GM12892 (cell line): ENCODE results near the gene ARHGEF16.

ENCODE experiments used
- DNase-seq: peaks from one replicate; pipeline ENCODE4 v3.0.0; 2011; ENCODE audit not compliant: insufficient read length
- FAIRE-seq: peaks from 2 replicates; lab custom pipeline; 2011; peaks lifted over from hg19 to GRCh38; lab: Jason Lieb, UNC
- POLR2A ChIP-seq: IDR thresholded peaks from 2 replicates; pipeline ENCODE4 v1.6.1; 2011; ENCODE audit warnings: low read depth, low read length, control low read depth
- POLR2AphosphoS5 ChIP-seq: IDR thresholded peaks from 2 replicates; pipeline ENCODE4 v1.6.1; 2011; ENCODE audit warnings: low read depth, low read length, control low read depth
- TAF1 ChIP-seq: IDR thresholded peaks from 2 replicates; pipeline ENCODE4 v1.6.1; 2011; ENCODE audit warnings: low read depth, mild to moderate bottlenecking, control low read depth, low read length, borderline replicate concordance

Gene ARHGEF16

DNA sequence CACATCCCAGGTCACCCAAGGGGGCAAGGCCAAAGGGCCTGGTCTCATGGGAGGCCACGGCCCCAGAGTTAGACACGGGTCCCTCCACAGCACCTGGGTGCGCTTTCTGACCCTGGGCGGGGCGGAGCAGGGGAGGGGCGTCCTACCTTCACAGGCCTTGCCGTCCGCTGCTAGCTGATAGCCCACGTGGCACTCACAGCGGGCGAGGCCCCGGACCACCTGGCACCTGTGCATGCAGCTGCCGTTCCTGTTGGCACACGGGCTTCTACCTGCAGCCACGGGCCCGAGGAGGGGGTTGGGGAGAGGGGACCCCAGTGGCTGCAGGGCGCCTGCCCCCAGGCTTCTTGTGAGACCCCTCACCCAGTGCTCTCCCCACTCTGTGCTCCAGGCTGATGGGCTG, 59.9 kb downstream of the ARHGEF16 start:
- no peak for DNase-seq
- no peak for FAIRE-seq
- TF ChIP-seq POLR2AphosphoS5 (no peak), TAF1 (no peak), POLR2A (no peak)

DNA sequence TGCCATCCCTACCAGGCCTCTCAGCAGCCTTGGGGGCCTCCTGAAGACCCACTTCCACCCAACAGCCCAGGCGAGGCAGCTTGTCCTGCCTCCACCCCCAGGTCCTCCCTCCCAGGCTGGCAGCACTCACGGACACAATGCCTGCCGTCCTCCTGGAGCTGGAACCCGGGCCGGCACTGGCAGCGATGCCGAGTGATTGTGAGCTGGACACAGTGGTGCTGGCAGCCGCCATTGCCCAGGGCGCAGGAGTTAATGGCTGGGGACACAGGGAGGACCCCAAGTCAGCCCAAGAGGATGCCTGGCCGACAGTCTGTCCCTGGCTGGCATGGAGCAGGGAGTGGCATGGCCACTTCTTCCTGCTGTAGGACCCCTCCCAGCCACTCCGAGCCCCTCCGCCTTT, 60.8 kb downstream of the ARHGEF16 start:
- FAIRE-seq (no peak), DNase-seq (no peak)
- no peak for TF ChIP-seq POLR2AphosphoS5
- TF ChIP-seq TAF1: no peak
- TF ChIP-seq POLR2A: no peak

DNA sequence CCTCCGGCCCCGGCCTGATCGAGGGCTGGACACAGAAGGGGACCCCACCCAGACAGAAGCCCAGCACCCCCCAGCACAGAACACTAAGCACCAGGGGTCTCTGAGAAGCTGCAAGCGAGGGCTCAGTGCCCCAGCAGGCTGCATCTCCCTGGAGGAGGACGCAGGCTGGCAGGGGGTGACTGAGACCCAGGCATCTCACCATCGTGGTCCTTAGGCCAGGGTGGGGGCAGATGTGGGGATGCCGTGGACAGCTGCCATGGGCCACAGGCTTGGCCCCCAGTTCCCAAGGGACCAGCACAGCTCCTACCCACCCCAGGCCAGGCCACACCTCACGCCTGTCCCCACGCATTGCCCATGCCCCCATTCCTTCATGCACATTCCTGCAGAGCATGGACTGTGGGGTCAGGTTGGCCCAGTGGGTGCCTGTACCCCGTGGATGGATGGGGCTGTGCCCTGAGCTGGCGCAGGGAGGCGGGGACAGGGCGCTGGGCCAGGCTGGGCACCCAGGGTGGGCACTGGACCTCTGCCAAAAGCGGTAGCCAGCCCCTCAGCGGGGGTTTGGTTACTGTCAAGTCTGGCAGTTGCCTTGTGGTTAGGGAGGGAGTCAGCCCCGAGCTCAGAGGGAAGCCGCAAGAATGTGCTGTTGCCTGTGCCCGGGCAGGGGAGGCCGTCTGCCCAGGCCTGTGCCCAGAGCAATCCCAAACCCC, 61.5 kb downstream of the ARHGEF16 start:
- no peak for FAIRE-seq
- DNase-seq: no peak
- TF ChIP-seq POLR2A (no peak), TAF1 (no peak), POLR2AphosphoS5 (no peak)

DNA sequence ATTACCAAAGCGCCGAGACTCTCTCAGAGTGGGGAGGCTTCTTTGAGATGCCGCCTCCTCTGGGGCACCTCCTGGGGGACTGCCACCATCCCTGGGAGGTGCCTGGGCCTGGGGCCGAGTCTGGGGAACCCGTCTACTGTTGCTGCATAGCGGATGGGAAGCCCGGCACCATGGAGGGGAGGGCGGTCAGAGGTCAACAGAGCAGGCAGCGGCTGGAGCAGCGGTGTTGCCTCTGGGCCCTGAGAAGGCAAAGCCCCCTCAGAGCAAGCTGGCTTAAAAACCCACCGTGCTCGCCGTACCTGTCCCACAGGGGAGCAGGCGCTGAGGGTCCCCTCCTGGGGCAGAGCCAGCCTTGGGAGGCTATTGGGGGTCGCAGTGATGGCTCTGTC, 62.0 kb downstream of the ARHGEF16 start:
- FAIRE-seq: no peak
- TF ChIP-seq TAF1 (no peak), POLR2A (no peak), POLR2AphosphoS5 (no peak)
- DNase-seq: no peak

DNA sequence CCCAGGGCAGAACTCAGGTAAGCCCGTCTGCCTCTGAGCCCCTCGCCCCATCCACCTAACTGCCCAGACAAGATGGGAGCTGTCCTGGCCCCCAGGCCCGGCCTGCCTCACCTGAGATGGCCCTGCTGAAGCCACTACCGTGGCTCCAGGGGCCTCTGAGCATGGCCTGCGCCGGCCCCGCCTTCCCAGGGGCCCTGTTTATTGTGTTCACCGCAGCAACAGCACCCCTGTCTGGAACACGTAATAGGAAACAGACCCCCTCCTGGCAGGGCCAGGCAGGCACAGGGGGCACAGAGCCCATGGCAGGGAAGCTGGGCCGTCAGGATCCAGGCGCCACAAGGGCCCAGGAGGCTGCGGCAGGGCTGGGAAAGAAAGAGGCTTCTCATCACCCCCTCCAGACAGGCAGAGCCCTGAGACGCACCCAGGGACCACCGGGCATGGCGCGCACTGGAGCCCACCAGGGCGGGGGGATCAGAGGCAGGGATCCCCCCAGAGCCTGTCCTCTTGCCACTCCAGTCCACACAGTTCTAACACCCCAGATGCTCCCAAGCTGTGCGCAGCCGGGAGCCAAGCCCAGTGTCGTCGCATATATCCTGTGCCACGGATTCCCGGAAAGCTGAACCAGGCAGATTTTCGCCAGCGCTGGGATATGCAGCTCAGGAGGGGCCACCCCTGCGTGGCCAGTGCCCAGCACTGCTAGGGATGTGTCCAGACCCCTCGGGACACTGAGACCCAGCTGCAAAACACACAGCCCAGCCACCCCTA, 62.6 kb downstream of the ARHGEF16 start:
- FAIRE-seq (no peak), DNase-seq (no peak)
- no peak for TF ChIP-seq POLR2A
- no peak for TF ChIP-seq TAF1
- TF ChIP-seq POLR2AphosphoS5: no peak

DNA sequence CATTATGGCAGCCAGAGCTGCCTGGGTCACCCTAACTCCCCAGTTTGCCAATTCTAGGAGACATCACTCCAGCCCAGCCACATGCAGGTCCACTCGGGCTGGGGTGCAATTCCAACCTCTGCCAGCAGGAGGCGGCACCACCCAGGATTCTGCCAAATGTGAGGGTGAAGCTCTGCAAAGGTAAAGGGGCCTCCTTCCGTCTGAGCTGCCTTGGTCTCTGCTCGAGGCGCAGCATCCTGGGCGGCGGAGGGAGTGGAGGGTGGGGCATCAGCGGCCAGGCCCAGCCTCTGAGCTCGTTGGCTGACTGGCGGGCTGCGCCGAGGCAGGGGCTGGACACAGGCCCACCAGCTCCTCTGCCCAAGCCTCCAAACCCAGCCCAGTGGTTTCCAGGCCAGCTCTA, 63.8 kb downstream of the ARHGEF16 start:
- FAIRE-seq: no peak
- DNase-seq: no peak
- no peak for TF ChIP-seq TAF1
- no peak for TF ChIP-seq POLR2AphosphoS5
- no peak for TF ChIP-seq POLR2A

DNA sequence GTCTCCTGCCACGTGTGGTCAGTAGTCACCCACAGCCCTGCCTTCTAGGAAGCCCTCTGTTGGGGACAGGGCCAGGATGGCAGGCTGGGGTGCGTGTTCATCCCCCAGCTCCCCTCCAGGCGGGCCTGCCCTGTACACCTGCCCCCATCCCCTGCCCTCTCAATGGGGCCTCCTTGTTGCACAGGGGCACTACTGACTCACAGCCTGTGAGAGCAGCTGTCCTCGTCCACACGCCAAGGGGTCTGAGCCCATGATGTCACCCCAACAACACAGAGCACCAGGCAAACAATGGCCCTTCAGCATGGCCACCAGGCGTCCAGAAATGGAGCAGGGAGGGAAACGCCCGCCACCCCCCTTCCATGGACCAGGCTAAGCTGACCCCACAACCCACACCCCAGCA, 64.3 kb downstream of the ARHGEF16 start:
- TF ChIP-seq POLR2AphosphoS5 (no peak), TAF1 (no peak), POLR2A (no peak)
- FAIRE-seq (no peak), DNase-seq (no peak)

DNA sequence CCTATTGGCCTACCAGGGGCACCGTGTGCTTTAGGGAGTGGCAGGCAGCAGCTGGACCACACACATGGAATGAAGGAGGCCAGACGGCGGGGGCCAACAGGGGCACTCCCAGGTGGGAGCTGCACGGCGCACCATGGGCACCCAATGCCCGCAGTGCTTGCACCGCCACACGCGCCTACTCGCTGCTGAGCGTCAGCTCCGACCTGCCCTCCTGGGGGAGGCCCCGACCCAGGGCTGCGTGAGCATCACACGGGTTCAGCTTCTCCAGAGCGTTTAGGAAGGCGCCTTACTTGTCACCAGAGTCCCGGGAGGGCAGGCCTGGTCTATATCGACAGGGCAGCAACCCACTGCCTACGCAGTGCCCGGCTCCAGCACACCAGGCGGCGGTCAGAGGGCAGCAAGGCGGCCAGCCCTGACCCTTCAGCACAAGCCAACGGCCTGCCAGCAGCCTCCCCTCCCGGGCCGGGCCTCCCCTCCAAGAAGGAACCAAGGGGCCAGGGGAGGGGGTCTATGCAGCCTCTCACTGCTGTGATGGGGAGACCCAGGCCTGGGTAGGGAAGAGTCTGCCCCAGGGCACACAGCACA, 64.9 kb downstream of the ARHGEF16 start:
- TF ChIP-seq POLR2A: no peak
- no peak for TF ChIP-seq POLR2AphosphoS5
- TF ChIP-seq TAF1: no peak
- DNase-seq (no peak), FAIRE-seq (no peak)

DNA sequence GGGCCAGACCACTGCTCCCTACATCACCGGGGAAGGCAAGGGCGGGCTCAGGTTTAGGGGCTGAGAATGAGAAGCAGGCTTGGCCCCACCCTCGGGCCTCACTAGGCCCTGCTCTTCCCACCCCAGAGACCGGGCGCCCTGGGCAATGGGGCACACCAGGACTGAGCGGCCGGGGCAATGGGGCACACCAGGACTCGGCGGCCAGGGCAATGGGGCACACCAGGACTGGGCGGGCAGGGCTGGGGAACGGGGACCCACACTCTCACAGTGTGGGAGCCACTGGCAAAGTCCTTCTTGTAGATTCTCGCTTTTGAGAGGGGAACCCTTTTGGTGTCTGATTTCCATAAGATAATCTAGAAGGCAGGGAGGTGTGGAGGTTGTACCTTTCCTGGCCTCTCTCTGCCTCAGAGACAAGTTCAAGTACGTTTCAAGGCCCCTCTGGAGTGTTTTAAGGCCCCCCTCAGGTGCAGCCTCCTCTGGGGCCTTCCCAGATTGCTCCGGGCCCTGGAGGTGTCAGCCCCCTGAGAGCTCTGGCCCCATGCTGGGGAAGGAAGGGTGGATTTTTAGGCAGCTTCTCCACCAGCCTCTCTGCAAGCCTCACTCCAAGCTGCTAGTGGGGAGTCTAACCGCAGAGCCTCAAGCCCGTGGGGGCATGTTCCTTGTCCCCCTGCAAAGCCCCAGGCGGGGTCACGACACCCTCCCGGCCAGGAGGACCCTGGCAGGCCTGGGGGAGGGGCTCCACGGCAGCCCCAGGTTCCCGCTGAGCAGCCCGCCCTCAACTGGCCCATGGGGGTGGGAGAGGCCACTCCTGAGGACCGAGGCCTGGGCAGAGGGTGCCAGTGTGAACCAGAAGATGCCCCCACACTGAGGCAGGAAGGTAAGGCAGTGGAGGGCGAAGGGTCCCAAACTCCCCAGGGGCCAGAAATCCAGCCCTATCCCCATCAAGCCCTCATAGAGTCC, 66.2 kb downstream of the ARHGEF16 start:
- DNase-seq (no peak), FAIRE-seq (no peak)
- no peak for TF ChIP-seq POLR2AphosphoS5
- no peak for TF ChIP-seq POLR2A
- TF ChIP-seq TAF1: no peak

DNA sequence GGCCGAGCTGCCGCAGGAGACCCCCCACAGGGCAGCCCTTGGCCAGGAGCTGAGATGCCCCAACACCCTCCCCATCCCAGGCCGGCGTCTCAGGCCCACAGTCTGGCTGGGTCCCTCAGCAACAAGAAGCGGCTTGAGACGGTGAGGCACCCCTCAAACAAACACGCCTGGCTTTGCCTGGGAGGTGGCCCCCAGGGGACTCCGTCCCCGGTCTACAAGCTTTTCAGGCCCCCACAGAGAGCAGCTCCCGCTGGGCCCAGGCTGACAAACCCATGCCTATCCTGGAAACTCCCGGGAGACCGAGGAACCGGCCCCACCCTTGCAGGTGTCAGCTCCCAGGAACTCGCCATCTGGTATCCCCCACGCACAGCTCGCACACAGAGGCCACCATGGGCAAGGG, 67.0 kb downstream of the ARHGEF16 start:
- no peak for FAIRE-seq
- TF ChIP-seq POLR2A (no peak), POLR2AphosphoS5 (no peak), TAF1 (no peak)

More for the DNA sequence above, 67.0 kb downstream of the ARHGEF16 start:
- no peak for DNase-seq
